Measurements from ENCODE around the gene KIAA2012.
"Not testable (repeated sequence)": the region's sequence is repeated elsewhere in the genome, so short reads cannot be mapped to it uniquely, and the experiment has no call there.

KIAA2012 gene

GRCh38 chr2:202121532-202122162 is 48.6 kb downstream of the KIAA2012 start:
- DNase-seq, result no peak

DNA sequence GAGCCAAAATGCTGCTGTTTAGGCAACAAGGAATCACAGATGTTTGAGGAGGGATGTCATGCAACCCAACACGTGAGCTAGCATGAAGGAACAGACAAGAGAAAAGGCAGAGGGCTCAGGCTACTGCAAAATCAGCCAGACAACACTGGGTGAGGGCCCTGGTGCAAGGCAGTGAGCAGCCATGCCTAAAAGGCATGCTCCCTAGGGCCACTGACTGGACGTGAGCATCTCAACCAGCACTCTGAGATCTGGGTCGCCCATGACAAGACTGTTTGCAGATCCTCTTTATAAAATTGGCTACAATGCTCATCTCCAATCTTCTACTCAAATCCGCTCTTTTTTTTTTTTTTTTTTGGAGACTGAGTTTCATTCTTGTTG is 49.1 kb downstream of the KIAA2012 start:
- no peak for DNase-seq

DNA sequence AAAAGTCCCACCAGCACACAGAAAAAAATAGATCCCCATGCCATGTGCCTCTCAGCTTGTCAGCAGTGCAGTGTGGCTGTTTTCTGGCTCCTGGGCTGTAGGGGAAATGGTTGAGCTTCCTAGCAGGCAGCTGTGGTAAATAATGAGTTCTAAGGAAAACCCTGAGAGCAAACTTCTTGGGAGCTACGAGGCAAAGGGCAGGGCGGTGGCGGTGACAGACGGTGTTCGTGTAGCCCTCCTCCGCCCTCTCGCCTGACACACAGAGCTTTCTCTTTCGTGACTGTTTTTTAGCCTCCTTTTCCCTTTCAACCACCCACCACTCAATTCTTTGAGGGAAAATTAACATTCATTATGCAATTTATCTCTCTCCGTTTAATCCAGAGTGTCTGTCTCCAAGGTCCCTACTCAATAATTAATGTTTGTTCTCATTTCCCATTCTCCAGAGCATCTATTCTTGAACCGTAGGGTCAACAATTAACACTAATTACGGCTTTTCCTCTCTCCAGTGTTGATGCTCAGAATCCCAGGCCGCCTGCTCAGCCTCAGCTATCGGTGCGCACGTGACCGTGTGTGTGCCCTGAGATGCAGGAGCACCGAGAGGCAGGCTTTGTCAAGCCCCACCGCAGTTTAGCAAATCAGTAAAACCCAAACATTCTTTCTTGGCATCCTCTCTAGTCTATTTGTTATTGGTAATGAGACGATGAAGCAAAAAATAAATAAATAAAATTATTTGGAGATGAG is 50.1 kb downstream of the KIAA2012 start:
- DNase-seq, result no peak

- no peak for DNase-seq
Measured at GRCh38 chr2:202124286-202124685, 51.2 kb downstream of the KIAA2012 start.

GRCh38 chr2:202127687-202128331 is 54.8 kb downstream of the KIAA2012 start:
- no peak for DNase-seq

DNA sequence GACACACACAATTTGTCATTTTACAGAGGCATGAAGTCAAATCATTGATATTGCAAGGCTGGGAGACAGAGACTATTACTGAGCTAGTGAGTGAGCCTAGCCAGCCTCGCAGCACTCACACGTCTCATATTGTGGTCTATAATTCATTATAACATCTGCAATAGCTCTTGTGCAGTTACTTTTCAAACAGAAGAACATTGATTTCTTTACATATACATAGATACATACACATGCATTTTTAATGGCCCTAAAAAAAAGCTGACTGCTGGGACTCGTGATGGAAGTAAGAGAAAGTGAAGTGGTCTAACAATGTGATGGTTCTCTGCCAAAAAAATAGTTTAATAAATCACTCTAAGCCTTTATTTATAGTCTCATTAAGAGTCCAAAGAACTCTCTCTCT is 56.8 kb downstream of the KIAA2012 start:
- no peak for DNase-seq

DNA sequence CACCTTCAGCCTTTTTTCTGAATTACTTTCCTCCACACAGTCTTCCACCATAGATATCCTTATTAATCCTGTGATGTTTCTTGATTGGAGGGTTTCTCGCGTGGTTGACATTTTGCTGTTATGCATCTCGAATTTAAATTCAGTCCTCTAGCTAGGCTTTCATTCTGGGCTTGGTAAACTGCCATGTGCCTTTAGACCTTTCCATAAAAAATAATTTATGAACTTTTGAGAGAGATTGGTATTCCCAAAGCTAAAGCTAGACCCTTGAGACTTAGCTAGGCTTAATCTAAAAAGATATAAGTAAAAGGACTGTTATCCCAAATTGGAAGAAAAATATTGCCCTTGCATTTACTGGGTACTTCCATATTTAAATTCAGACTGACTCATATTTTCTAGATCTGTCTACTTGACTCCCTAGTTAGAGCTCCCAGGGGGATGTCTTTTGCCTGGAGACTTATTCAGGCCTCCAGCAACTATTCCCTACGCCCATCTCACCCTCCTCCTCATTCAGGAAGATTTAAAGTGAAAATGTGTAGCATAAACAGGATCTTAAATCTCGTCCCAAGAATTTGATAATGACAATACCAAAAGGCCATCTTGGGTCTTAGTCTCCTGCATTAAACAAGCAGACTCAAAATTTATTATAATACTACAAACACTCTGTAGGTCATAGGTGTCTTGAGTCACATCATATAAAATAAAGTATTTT is 60.3 kb downstream of the KIAA2012 start:
- no peak for DNase-seq

DNA sequence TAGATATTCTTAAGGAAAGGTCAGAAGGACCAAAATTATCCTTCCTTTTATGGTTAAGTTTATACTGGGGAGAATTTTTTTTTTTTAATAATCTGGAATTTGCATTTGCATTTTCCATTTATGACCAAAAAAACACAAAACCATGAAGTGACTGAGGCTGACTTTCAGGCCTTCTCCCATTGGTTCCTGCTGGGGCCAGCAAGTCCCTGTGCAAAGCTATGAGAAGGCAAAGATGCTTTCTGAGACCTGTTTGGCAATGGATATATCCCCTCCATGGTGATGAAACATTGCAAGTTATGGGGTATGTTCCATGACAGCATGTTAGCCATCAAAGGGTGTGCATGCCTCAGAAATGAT is 60.8 kb downstream of the KIAA2012 start:
- no peak for DNase-seq

GRCh38 chr2:202135091-202135874 is 62.2 kb downstream of the KIAA2012 start:
- DNase-seq, result no peak

DNA sequence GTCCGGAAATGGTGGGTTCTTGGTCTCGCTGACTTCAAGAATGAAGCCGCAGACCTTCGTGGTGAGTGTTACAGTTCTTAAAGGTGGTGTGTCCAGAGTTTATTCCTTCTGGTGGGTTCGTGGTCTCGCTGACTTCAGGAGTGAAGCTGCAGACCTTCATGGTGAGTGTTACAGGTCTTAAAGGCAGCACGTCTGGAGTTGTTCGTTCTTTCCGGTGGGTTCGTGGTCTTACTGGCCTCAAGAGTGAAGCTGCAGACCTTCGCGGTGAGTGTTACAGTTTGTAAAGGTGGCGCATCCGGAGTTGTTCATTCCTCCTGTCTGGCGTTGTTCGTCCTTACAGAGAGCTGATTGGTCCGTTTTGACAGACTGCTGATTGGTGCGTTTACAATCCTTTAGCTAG is 63.0 kb downstream of the KIAA2012 start:
- DNase-seq, result not testable (repeated sequence)

DNA sequence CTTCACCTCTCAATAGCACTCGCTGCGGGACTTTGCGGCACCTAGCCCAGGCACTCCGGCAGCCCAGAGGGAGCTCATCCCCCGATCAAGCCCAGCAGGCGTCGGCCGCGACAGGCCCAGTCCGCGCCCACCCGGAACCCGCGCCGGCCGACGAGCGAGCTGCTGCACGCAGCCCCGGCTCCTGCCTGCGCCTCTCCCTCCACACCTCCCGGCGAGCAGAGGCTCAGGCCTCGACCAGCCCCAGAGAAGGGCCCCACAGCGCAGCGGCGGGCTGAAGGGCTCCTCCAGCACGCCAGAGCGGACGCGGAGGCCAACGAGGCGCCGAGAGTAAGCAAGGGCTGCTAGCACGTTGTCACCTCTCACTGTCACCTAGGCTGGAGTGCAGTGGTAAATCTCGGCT is 63.5 kb downstream of the KIAA2012 start:
- DNase-seq, result no peak

- no peak for DNase-seq
Measured at GRCh38 chr2:202140522-202141252, 67.6 kb downstream of the KIAA2012 start.

DNA sequence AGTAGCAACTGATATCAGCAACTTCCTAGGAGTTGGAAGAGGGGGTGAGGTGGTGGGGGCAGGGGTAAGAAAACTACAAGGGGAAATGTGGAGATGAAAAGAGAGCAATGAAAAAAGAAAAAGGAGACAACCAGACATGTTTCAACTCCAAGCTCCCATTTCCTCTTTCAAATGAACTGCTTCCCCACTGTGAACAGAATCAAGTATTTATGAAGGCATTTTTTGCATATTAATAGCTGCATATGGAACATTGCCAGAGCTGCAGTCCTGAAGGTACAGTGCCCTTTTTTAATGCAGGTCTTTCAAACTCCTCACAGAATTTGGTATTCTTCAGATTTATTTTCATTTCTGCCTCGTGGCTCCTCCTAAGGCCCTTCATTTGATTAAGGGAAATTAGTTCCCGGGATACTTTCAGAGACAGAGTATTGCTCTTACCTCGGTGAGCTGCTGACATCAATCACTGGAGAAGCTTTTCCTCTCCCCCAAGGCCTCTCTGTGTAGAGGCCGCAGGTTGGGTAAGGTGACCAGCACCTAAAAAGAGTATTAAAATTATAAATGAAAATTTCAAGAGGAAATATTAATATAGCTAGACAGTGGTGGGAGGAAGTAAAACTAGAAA is 68.4 kb downstream of the KIAA2012 start:
- no peak for DNase-seq

DNA sequence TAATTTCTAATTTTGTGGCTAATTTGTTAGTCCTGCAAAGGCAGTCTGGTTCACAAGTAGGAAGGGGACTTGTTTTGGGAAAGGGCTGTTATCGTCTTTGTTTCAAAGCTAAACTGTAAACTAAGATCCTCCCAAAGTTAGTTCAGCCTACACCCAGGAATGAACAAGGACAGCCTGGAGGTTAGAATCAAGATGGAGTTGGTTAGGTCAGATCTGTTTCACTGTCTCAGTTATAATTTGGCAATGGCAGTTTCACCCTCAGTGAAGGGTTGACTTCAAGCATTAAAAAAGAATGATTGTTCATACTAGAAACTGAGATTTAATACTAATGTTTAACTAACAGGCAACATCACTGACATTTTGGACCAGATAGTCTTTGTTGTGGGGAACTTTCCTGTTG is 69.5 kb downstream of the KIAA2012 start:
- DNase-seq, result no peak

DNA sequence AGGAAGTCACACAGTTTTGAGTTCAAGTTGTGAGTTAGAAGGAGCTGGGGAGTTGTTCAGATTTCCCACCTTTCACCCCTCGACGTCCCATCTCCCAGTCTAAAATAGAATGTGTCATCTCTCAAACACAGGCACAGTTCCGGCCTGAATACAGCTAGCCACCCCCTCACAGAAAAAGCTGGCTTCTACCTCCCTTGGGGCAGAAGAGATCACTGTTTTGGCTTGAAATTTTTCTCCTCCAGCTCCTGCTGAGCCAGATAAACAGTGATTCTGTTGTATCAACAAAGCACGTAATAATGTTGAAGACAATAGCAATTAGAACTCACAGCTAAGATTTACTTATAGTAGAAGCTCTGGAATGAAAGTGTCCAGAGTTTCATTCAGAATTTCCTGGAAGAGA is 74.7 kb downstream of the KIAA2012 start:
- no peak for DNase-seq

DNA sequence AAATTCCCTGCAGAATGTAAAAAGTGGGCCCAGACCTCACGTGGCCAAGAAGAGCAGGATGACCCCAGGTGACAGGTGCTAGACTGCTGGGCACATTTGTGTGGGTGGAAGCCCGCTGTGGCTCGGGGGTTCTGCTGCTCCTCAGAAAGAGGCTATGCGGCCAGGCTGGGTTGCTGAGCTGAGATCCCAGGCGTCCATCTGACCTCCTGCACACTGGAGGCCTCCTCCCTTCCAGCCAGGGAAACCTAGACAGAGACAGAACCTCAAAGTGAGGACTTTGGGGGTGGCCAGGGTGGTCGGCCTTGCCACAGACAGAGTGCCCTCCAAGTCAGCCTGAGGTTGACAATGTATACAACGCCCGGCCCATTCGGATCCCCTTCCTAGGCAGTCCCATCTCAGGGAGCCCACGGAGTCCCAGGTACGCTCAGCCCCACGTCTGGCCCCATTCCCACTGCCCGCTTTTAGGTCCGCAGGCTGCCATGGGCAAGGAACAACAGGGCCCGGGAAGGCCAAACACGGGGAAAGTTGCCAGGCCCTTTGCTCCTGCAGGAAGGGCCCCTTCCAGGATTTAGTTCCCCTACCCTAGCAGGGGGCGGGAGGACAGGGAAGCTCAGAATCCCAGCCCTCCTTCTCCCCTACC is 75.6 kb downstream of the KIAA2012 start:
- no peak for DNase-seq

DNA sequence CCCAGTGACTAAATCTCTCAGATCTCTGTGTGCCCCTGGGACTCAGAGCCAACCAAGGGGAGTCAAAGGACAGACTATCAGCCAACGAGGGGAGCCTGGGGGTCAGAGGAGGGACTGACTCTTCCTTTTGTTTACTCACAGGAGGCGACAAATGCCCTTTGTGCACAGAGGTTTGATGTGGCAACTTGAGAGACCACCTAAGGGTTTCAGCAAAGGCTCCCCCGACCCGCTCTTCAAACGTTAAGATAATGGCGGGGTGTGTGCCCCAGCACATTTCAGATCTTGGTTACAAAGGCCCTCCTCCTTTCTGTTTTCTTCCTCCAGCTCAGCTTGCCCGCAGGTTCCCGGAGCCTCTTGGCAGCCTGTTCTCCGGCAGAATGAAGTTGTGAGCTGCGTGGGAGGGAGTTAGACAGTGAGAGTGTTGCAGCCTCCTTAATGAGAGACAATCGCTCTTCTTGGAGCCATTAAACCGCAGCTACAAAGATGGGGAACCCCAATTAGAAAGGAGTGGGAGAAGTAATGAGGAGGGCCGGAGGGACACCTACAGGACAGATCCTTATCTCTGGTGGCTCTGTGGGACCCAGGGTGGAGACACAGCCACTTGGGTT is 76.2 kb downstream of the KIAA2012 start:
- DNase-seq, result no peak

DNA sequence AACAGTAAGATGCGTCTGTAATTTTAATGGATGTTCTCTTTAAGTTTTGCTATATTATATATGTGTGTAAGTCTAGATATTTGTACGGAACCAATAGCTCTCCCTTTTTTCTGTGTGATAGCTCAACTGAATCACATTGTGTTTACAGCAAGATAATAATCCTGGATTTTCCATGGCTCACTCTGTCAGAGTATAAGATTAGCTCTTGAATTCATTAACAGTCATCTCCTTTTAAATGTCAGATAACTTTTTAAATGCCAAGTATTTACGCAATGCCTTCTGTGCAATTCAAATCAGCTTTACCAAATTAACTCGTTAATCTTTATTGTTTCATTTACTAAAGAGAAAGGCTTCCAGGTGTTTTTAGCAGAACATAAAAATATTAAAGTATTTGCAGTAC is 76.9 kb downstream of the KIAA2012 start:
- no peak for DNase-seq

DNA sequence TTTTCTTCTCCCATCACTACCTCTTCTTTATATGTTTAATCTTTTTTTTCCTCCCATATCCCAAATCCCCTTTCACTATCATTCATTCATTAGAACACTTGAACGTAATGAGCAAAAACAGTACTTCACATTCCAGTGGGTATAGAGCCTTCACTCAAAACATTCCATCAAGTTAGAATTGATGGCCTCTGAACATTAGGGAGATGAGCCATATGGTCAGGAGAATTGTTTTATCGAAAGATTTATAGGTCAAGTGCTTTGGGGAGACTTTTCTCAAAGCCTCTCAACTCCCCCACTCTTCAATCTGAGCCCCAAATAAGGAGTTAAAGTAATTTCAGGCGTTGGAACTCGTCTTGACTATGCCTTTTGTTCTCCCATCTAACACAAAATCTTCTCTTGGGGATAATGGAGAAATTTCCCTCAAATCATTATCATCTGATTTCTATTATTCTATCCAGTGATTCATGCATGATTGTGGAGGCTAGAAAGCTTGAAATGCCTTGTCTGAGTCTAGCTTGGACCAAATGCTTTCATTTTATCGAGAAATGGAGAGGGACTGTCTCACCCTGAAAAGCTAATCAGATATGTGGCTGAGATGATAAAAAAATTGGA is 79.2 kb downstream of the KIAA2012 start:
- no peak for DNase-seq

GRCh38 chr2:202154613-202155012 is 81.6 kb downstream of the KIAA2012 start:
- DNase-seq, result no peak

Data from NCI-H524 treated with DMSO at 0.1 percent for 48 hours (cell line).